Tongue (tissue), 2 donors: ENCODE data around the gene KIAA1671. TPM values are rescaled to one million over a fixed set of nuclear protein-coding genes. Genes with fewer than 3 reads are reported as not detected.
"Not testable (repeated sequence)": the region's sequence is repeated elsewhere in the genome, so short reads cannot be mapped to it uniquely, and the experiment has no call there.

Experiments
- DNase-seq: peaks from one replicate; pipeline ENCODE4 v3.0.0-alpha.2; 2015
- total RNA-seq: library from RNA; depleted of rRNA; stranded (reverse); fragments of >200 nt; gene quantifications from one replicate; pipeline ENCODE4 v1.2.3, GENCODE V29; 2014

Gene KIAA1671
- total RNA-seq = 31.7 TPM

DNA sequence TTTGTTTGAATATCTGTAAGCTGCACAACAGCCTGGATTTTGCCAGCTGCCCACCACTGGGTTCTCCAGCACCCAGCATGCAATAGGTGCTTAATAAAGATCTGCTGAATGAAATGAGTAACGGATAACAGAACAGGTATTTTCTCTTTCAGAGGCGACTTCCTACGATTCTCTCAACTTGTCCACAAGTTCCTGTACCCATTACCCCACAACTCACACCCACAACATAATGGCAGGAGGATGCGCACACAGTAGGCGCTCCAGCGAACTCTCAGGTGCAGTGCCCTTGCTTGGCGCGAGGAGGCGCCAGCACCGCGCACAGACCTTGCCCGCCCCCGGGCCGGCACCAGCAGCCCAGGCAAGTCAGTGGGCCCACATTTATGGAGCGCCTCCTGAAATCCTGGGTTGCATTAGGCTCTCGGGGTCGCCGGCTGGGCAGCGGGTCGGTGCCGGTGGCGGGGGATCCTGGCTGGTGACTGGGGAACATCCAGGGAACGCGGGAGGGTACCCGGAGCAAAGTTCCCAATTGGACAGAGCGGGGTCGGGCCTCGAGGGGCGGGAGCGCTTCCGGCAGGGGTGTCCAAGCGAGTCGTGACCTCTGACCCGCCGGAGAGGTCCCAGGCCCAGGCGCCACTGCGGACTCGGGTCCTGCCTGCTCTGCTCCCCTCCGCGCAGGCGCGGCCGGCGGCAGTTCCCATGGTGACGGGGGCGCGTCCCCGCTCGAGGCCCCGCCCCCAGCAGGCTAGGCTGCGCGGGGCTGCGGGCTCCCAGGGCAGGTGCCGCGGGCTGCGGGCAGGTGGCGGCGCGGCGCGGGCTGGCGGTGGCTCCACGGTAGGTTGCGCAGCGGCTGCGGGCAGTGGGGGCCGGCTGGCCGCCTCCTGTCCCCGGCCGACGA, at the start of gene KIAA1671:
TSS of gene KIAA1671 (plus strand) at position 775 of the 895 bp plus-strand sequence. CDS start 75,284 bp downstream, outside the sequence.
- DNase-seq = peak; percentile 91

DNA sequence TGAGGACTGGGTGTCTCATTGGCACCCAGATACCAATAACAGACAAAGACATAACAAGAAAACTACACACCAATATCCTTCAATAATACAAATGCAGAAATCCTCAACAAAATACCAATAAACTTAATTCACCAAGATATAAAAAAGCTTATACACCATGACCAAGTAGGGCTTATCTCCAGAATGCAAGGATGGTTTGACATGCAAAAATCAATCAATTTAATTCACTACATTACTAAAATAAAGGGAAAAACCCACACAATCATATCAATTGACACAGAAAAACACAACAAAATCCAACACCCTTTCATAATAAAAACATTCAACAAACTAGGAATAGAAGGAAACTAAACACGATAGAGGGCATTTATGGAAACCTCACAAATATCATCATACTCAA, 46.6 kb upstream of the KIAA1671 start:
- no peak for DNase-seq

DNA sequence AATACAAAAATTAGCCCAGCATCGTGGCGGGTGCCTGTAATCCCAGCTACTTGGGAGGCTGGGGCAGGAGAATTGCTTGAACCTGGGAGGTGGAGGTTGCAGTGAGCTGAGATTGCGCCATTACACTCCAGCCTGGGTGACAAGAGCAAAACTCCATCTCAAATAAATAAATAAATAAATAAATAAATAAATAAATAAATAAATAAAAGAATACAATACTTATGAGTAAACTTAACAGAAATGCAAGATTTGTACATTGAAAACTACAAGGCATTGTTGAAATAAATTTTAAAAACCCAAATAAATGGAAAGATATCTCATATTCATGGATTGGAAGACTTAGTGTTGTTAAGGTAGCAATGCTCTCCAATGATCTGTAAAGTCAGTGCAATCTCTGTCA, 45.4 kb upstream of the KIAA1671 start:
- not testable (repeated sequence) for DNase-seq

DNA sequence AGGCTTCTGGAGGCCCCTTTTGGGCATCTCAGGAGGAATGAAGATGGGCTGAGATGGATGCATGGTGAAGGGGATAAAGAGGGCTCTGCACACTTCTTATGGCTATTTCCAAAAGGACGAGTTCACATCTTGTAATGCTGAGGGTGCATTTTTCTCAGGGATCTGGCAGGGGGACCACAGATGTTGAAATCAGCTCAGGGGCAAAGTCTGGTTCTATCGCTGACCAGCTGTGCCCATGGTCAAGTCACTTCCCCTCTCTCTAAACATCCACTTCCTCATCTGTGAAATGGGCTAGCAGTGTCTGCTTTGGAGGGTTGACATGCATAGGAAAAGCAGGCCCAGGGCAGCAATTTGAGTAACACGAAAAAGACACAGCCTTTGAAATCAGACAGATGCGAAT, 32.5 kb upstream of the KIAA1671 start:
- no peak for DNase-seq

DNA sequence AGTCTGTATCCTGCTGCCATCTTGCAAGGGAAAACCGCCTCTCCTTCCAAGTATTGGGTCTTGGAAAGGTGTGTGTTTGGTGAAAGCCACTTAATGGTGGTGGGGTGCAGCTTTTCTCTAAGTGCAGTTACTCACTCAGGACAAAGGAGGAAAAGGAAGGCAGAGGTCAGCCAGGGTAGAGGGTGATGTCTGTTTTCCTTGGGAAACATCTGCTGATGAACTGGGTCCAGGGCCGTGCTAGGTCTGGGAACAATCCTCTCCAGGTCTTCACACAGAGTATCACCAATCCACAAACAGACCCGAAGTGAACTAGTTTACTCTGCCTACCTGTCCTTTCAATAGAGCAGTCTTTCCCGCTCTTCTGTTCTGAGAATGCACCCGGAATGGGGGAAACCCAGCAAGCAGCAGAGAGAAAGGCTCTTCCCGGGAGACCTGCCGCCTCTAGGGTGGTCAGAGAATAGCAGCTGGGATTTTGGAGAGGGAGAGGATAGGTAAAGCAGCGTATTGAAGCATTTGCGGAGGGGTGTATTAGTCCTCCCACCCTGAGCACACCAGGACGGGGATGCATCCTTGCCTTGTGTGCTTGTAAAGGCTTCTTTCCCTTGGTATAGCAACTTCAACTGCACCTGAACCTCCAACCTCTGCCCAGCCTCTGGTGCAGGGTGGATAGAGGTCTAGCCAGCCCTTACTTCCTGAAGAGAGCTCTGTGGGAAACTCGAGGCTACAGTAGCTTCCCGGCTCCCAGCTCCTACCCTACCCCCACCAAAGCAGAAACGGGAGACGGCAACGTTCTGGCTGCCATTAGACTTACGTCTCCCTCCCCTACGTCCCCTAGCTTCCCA, 26.7 kb upstream of the KIAA1671 start:
- no peak for DNase-seq

DNA sequence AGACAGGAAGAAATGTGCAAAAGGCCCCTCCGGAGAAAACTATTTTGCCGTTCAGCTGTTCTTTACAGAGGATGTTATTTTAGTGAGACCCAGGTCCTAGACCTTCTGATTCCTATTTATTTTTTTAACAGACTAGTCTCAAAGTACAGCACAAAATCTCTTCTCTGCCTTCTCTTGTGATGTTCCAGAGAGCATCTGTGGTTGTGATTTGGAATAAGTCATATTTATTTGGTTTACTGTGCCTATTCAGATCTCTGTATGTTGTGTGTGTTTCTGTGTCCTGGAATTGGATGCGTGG, 26.1 kb upstream of the KIAA1671 start:
- no peak for DNase-seq

DNA sequence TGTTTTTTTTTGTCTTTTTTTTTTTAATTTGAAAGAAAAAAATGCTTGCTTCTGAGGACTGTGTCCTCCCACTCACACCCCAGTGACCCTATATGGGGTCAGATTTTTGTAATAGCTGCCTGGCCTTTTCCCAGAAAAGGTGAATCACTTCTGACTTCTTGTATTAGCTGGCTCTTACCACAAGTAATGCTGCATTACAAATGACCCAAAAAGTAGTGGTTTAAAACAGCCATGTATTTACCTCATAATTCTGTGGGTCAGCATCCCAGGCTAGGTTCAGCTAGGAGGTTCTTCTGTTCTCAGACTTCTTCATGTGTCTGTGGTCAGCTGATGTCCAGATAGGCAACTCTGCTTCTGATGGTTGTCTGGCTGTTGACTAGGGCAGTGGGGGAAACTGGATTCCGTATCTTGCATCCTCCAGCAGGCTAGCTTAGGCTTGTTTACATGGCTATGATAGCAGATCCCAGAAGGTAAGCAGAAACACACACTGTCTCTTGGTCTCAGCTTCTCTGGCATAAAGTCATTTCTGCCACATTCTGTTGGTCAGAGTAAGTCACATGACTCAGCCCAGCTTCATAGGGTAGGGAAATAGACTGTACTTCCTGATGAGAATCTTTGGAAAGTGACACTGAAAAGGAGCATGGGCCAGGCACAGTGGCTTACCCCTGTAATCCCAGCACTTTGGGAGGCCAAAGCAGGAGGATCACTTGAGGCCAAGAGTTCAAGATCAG, 25.5 kb upstream of the KIAA1671 start:
- DNase-seq = no peak

DNA sequence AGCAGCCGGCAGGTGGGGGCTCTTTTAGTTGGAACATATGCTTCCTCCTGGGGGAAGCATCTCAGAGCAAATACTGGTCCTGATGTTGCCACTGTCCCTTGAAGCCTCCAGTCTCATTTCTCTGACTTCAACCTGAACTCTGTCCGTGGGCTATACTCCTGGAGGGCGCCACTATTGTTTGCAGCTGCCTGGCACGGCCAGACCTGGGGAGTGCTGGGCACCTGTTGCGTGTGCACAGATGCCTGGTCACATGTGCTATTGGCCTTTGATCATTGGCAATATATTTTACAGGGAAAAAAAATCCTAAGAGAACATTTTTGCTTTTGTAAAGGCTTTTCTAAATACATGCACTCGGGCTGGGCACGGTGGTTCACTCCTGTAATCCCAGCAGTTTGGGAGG, 24.2 kb upstream of the KIAA1671 start:
- no peak for DNase-seq

DNA sequence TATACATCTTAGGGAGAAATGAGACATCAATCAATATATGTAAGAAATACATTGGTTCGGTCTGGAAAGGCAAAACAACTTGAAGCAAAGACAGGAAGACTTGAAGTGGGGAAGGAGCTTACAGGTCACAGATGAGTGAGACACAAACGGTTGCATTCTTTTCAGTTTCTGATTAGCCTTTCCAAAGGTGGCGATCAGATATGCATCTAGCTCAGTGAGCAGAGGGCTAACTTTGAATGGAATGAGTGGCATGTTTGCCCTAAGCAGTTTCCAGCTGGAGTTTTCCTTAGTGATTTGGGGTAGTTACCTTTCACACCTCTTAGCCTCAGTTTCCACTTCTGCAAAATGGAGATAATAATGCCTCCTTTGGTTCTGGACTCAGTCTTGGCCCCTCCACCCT, 21.8 kb upstream of the KIAA1671 start:
- DNase-seq = no peak

DNA sequence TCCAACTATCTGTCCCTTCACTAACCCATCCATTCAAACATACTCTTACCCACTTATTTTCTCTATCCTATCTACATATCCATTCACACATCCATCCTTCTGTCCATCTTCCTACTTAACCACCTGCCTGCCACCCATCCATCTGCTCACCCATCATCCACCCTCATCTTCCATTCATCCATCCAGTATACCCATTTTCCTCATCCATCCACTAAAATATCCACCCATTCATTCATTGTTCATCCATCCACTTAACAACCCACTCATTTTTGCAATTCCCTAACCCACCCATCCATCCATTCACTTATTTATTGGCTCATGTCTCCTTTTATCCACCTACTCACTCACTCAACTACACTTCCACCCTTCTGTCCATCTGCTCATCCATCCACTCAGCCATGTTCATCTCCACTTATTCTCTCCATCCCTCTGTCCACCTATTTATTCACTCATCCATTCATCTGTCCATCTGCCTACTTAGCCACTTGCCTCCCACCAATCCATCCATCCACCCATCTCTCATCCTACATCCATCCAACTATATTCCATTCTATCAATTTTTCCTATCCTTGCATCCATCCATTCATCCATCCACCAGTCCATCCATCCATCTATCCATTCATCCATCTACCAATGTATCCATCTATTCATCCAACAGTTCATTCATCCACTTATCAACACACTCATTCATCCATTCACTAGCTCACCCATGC, 16.6 kb upstream of the KIAA1671 start:
- no peak for DNase-seq

DNA sequence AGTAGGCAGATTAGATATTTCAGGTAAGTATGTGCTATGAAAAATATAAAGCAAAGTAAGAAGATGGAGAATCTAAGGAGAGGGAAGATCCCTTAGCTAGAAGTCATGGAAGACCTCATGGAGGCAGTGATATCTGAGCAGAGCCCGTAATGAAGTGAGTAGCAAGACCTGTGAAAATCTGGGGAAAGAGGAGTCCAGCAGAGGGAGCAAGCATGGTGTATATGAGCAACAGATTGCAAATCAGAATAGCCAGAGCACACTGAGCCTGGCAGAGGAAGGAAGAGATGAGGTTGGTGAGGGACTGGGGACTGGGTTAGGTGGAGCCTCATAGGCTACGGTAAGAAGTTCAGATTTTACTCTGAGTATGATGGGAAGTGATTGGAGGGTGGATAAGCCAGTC, 15.4 kb upstream of the KIAA1671 start:
- no peak for DNase-seq

DNA sequence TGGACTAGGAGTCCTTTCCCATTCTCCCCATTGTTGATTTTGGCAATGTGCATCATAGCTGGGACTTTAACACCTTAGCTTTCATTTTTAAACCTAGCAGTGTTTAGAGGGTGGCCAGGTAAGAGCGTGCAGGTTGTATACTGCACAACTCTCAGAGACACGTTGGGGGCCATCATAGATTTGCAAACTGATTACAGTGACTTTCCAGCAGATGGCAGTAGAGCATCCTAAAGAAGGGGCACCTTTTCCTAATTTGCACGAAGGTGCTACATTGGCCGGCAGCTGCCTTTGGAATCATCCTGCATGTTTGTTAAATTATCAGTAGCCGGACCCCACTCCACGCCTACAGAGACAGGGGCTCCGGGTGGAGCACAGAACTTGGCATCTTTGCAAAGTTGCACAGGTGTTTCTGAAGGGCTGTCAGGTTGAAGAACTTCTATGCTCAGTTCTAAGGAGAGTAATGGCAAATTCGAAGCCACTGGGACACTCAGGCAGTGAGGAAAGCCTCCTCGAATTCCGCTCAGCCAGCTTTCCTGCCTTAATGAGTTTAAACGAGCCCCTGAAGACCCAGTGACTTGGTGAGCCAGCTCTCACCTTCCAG, 13.7 kb upstream of the KIAA1671 start:
- peak; percentile 69 for DNase-seq

DNA sequence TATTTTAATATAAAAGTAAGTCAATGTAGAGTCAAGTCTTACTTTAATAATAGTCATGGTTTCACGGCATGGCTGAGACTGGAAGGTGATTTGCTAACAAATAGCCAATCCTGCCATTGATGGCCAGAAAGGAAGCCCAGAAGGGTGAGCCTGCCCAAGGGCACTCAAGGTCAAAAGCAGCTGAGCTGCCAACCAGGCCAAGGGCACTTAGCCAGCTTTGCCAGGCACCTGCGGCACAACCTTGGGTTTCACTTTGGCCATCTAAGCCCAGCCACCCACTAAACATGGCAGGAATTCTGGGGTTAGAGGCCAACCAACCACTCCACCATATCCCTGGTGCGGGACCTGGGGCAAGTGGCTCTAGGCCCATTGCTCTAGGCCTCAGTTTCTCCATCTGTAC, 10.2 kb upstream of the KIAA1671 start:
- DNase-seq = no peak

DNA sequence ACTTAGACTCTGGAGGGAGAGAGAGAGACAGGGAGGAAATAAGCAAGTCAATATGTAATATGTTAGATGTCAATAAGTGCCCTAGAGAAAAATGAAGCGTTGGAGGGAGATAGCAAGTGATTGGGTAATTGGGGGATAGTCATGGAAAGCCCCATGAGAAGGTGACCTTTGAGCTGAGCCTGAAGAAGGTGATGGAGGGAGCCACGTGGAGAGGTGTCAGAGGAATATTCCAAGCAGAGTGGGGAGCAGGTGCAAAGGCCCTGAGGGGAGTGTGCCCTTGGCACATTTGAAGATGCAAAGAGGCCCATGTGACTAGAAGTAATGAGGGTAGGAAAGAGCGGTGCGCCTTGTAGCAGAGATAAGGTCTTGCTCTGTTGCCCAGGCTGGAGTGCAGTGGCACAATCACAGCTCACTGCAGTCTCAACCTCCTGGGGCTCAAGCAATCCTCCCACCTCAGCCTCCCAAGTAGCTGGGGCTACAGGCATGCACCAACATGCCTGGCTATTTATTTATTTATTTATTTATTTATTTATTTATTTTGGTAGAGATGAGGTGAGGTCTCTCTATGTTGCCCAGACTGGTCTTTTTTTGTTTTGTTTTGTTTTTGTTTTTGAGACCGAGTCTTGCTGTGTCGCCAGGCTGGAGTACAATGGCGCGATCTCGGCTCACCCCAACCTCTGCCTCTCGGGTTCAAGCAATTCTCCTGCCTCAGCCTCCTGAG, 8.1 kb upstream of the KIAA1671 start:
- DNase-seq = no peak

DNA sequence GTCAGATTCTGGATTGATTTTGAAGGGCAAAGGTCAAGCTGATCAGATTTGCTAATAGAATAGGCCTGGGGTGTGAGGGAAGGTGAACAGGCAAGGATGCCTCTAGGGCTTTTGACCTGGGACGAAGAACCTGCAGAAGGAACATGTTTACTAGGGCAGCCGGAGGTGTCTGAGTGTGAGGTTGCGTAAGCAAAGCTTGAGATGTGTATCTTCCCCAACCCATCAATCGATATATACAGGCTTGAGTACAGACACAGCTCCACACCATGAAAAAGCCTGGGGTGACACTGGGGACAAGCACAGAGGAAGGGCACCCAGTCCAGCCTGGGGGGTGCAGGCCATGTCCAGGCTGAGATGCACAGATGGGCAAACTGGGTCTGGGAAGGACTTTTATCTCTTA, 7.1 kb upstream of the KIAA1671 start:
- no peak for DNase-seq

DNA sequence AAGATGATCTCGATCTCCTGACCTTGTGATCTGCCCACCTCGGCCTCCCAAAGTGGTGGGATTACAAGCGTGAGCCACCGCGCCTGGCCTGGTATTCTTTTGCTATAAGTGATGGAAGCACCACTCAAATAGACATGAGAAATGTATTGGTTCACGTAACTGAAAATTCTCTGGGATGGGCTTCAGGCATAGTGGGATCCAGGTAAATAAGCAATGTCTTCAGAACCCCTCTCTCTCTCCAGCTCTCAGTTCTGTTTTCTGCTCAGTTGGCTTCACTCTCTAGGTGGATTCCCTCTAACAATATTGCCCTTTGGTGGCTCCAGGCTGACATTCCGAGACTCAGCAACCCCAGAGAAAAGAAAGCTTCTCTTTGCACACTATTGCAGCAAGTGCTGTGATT, 5.1 kb upstream of the KIAA1671 start:
- no peak for DNase-seq

DNA sequence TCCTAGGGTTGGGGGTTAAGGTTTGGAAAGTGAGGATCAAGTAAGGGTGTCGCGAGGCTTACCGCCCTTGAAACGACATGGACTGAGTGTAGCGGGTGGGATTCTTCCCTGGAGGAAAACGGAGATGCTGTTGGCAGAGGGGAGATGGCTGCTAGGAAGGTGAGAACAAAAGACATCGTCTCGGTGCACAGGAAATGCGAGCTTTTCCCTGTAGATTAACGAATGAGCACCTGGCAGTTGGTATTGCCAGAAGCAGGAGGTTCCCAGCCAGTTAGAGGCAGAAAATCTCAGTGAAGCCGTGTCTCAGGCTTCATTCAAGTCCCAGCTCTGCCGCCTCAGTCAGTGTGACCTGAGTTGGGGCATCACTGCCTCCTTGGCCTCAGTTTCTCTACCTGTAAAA, 4.6 kb upstream of the KIAA1671 start:
- DNase-seq = no peak

DNA sequence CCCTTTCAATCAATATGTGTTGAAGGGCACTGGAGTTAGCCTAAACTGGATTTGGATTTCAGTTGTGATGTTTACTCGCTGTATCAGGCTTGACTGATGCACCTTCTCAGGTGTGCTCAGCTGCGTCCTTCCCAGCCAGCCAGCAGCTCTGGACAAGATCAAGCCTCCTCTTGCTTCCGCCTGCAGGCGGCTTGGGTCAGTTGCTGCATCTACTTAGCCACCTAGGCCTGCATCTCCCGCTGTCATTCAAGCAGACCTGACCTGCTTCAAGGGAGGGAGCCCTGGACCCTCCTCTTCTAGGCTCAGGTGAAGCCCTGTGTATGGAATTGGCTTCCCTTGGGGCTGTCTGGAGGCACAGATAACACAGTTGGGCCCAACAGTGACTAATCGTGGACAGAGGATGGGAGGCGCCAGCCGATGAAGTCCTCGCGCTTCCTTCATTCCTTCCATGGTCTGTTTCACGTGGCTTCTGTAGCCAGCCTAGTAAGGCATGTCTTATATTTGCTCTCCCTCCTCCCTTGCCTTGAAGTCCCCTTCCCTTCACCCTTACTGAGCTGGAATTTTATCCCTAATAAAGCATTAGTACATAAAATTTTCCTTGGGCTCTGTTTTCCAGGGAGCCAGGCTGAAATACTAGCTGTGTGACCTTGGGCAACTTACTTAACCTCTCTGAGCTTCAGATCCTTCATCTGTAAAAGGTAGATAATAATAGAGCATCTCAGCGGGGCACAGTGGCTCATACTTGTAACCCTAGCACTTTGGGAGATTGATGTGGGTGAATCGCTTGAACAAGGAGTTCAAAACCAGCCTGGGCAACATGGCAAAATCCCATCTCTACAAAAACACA, 3.9 kb upstream of the KIAA1671 start:
- no peak for DNase-seq

DNA sequence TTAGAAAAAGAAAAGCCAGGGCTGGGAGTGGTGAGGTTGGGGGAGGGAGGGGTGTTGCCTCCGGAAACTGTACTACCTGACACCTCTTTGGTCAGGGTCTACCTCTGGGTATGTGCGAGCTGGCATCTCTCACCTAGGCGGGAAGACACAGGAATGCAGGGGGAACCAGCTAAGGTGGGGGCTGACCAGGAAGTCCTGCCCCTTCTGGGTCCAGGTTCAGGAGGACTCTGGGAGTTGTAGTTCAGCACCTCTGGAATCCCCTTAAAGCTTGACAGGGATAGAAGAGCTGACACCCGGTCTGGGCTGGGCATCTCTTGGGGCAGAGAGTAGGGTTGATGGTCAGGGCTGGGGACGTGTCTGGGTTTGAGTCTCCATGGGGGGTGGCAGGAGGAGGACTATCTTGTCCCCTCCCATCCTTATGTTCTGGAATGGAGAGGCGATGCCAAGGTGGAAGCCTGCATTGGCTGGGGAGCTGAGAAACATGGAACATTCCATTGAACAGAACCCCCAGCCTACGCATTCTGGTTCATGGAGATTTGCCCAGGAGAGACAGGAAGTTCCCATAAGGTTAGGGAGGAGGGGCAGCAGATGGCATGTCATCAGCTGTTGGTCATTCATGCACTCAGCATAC, 2.1 kb upstream of the KIAA1671 start:
- DNase-seq = no peak
